GM13976 (cell line): ENCODE results near the gene NDUFV2.

Source experiments
- DNase-seq: peaks from one replicate; pipeline ENCODE4 v3.0.0; 2012; ENCODE audit warnings: low spot score
- CTCF ChIP-seq: IDR thresholded peaks from 2 replicates; pipeline ENCODE4 v1.5.1; 2012; ENCODE audit warnings: borderline replicate concordance, mild to moderate bottlenecking; ENCODE audit not compliant: insufficient read depth; ENCODE audit errors: extremely low read depth, missing control alignments, control extremely low read depth
- in situ Hi-C: fragments of 300-500 bp; cut with MboI; formaldehyde crosslinking; loops from one replicate; pipeline ENCODE4 v1.12.0; 2022; ENCODE audit warnings: low sequenced_read_pairs, mixed read lengths, inconsistent platforms; ENCODE audit not compliant: unreplicated experiment

Gene NDUFV2

GRCh38 chr18:9101730-9102507, 580 bp upstream of the NDUFV2 start:
- no peak for TF ChIP-seq CTCF
- DNase-seq, result peak; percentile 58
- in situ Hi-C loops, result no loop called here

GRCh38 chr18:9103376-9103873, 926 bp downstream of the NDUFV2 start:
- DNase-seq, result peak; percentile 16
- no peak for TF ChIP-seq CTCF
- in situ Hi-C loops, result no loop called here

- TF ChIP-seq CTCF, result no peak
- DNase-seq, result no peak
- in situ Hi-C loops, result no loop called here
Measured at GRCh38 chr18:9104244-9104901, 1.9 kb downstream of the NDUFV2 start.

GRCh38 chr18:9105420-9105819, 2.9 kb downstream of the NDUFV2 start:
- no peak for TF ChIP-seq CTCF
- no peak for DNase-seq
- in situ Hi-C loops, result no loop called here

GRCh38 chr18:9106094-9106493, 3.6 kb downstream of the NDUFV2 start:
- no peak for TF ChIP-seq CTCF
- no peak for DNase-seq
- in situ Hi-C loops, result no loop called here

- TF ChIP-seq CTCF, result no peak
- in situ Hi-C loops, result no loop called here
- DNase-seq, result no peak
Measured at GRCh38 chr18:9106800-9107584, 4.5 kb downstream of the NDUFV2 start.
